T47D (cell line): ENCODE results near the gene DPF3.

Source experiments
- DNase-seq, 2 experiments: peaks; one replicate each; pipeline versions ENCODE4 v3.0.0 to v3.0.0-alpha.2; 2011 to 2012; ENCODE audit warnings: low read depth in 1 of 2, low spot score in 1 of 2
- JUND ChIP-seq: IDR thresholded peaks from 2 replicates; pipeline ENCODE4 v1.6.1; 2012; ENCODE audit warnings: low read depth
- in situ Hi-C: cut with HindIII; loops from 2 replicates; pipeline ENCODE4 v1.10.0; 2016; ENCODE audit warnings: low sequenced_read_pairs, low pct_unique_long_range_greater_than_20kb

The DPF3 gene

GRCh38 chr14:72706485-72706884 lies 187.4 kb downstream of the DPF3 start:
- TF ChIP-seq JUND: no peak
- DNase-seq: no peak
- in situ Hi-C loops: no loop called here

GRCh38 chr14:72704502-72704901 lies 189.4 kb downstream of the DPF3 start:
- TF ChIP-seq JUND: no peak
- no peak for DNase-seq
- in situ Hi-C loops: no loop called here

DNA sequence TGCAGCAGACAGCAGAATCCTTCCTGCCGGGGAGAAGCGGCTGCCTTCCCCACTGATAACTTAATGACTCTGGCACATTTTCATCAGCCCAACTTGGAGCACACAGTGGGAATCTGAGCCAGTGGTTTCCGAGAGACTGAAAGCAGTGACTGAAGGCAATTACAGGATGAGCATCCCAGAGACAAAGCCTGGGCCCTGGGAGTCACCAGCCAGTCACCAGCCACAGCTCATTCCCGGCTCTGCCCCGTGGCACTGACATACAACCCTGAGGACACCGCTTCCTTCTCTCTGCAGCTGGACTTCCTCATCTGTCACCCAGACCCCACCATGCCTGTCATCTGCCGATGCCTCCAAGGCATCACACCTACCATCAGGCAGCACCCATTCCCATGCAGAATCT lies 192.3 kb downstream of the DPF3 start:
- no peak for DNase-seq
- in situ Hi-C loops: no loop called here
- TF ChIP-seq JUND: no peak

DNA sequence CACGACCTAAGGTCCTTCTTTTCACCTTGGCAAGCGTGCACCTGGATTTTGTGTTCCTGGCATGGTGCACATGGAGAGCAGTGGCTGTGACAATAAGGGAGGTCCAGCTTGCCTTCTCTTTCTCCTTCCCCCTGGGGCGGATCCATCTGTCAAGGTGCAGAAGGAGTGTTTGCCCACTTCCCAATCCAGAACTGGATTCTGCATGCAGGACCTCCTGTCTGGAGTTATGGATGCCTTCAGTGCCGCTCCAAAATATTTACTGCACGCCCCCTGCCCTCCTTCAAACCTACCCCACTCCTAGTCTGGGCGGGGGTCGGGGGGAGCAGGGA lies 192.7 kb downstream of the DPF3 start:
- no peak for TF ChIP-seq JUND
- DNase-seq: no peak
- in situ Hi-C loops: no loop called here

GRCh38 chr14:72700338-72701236 lies 193.3 kb downstream of the DPF3 start:
- no peak for TF ChIP-seq JUND
- in situ Hi-C loops: no loop called here
- no peak for DNase-seq

GRCh38 chr14:72699852-72700257 lies 194.0 kb downstream of the DPF3 start:
- in situ Hi-C loops: no loop called here
- DNase-seq: no peak

GRCh38 chr14:72699443-72699842 lies 194.5 kb downstream of the DPF3 start:
- no peak for TF ChIP-seq JUND
- in situ Hi-C loops: no loop called here
- no peak for DNase-seq

More at GRCh38 chr14:72699852-72700257, 194.0 kb downstream of the DPF3 start:
- TF ChIP-seq JUND: no peak

DNA sequence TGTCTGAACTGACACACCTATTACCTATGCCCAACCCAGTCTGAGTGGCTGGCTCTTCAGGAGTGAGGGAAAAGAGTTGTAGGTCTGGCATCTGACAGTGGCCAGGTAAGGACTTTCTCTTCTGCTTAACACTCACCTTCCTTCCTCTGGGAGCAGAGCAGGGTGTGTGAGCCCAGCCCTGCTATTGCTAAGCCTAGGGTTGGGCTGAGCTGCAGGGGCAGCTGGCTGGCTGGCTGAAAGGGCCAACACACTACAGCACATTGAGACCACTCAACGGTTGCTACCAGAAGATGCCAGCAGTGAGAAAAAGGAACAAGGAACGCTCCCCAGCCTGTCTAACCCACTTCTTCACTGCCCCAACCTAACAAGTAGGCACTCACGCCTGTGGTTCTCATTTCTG lies 201.2 kb downstream of the DPF3 start:
- in situ Hi-C loops: no loop called here

DNA sequence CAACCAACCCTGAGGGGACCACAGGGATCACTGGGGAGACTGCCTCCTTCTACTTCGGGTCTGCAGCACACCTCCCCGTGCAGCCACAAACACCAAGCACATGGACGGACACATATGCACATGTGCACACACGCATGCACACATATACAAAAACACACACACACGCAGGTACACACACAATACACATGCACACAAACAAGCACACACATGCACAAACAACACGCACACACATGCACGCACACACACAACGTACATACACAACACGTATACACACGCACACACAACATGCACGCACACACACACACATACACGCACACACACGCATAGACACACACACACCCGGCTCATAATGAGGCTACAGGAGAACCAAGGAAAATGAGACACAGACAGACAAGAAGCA lies 203.6 kb downstream of the DPF3 start:
- DNase-seq: peak in 1 of 2 experiments; percentile 27
- TF ChIP-seq JUND: no peak
- in situ Hi-C loops: no loop called here

More for the DNA sequence above, 201.2 kb downstream of the DPF3 start:
- no peak for DNase-seq
- TF ChIP-seq JUND: no peak

DNA sequence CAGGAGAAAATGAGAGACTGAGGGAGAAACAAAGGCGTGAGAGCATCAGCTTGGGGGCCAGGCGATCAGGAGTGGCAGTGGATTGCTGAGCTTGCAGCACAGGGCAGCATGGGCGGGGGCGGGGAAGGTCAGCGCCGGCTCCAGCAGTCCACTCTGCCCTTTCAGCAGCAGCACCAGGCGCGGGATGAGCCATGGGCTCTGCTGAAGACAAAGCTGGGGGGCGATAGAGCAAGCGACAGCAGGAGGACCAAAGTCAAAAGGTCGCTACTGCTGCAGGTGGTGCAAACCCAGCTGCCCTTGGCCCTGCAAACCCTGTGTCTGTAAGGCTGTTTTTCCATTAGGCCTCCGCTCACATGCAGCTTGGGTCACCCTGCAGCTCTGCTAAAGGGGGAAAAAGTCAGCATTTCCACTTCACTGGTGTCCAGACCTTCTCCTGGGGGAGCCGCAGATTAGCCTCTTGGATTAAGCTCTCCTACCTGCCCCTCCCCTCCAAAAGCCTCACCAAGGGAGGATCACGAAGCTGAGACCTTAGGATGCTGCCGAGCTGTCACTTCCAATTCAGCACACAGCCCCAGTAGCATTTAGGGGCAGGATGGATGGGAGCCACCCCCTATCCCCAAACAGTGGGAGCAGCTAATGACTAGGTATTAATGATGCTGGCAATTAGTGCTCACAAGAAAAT lies 204.8 kb downstream of the DPF3 start:
- in situ Hi-C loops: no loop called here
- no peak for TF ChIP-seq JUND

GRCh38 chr14:72686832-72687231 lies 207.1 kb downstream of the DPF3 start:
- TF ChIP-seq JUND: no peak
- in situ Hi-C loops: no loop called here
- no peak for DNase-seq

More for the DNA sequence above, 204.8 kb downstream of the DPF3 start:
- no peak for DNase-seq

DNA sequence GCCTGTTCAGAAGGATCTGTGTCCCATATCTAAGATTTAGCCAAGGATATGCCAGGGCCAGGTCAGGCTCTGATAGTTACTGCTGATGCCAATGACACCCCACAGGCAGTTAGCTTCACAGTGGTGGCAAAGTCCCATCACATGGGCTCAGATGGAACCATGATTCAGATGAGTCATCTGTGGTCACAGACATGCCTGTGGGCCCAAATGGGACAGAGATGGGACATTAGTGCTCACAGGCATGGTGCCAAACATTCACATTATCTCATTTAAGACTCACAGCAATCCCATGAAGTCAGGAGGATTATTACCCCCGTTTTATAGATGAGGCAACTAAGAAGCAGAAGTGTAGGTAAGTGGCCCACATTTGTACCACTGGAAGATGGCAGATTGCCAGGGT lies 207.8 kb downstream of the DPF3 start:
- in situ Hi-C loops: no loop called here
- no peak for DNase-seq
- TF ChIP-seq JUND: no peak

GRCh38 chr14:72685456-72685855 lies 208.4 kb downstream of the DPF3 start:
- no peak for DNase-seq
- no peak for TF ChIP-seq JUND
- in situ Hi-C loops: no loop called here
